Activated T-cell treated with anti-CD3 and anti-CD28 coated beads for 1 hour (primary cell): Measurements from ENCODE around the gene RARG.

Experiments used
- DNase-seq: peaks from one replicate; pipeline ENCODE4 v3.0.0-alpha.2; 2020; ENCODE audit warnings: low read depth

RARG gene

GRCh38 chr12:53244337-53244736, 12.3 kb upstream of the RARG start:
- no peak for DNase-seq

GRCh38 chr12:53241623-53242412, 9.8 kb upstream of the RARG start:
- DNase-seq = no peak

DNA sequence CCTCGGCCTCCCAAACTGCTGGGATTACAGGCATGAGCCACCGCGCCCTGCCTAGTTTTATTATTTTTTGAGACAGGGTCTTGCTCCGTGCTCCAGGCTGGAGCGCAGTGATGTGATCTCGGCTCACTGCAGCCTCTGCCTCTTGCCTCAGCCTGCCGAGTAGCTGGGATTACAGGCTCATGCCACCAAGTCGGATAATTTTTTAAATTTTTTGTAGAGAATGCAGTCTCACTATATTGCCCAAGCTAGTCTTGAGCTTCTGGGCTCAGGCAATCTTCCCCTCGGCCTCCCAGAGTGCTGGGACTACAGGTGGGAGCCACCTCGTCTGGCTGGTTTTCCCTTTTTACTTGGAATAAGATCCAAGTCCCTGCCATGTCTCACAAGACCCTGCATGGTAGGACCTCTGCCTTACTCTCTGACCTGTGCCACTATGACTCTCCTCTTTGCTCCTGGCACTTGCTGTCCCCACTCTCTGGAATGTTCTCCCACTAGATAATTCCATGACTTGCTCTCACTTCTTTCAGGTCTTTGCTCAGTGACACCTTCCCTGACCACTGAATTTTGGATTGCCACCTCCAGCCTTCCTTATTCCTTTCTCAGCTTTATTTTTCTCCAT, 7.7 kb upstream of the RARG start:
- DNase-seq = no peak

DNA sequence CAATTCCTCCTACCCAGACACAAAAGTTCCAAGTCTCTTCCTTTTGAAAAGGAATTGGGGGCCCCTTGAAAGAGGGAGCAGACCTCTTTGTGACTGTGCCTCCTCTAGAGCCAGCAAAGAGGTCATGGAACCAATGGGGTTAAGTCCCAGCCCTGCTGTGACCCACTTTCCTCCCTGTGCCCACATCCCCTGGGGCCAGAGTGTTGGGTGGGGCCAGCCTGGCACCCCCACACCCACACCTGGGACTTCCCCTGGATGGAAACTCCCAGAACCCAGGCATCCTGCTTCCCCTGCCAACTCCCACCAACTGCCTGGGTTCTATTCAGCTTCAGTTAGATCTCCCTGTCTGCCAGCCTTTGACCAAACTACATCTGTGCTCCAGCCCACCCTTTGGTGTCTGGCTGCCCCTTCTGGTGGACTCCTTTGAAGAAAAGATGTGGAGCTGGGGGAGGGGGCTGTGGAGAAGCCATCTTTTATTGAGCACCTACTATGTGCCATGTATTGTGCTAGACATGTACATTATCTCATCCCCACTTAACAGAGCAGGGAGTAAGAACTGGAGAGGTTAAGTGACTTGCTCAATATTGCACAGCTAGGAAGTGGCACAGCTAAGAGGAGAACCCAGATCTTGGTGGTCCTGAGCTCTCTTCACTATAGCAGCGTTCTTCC, 4.6 kb upstream of the RARG start:
- no peak for DNase-seq

- no peak for DNase-seq
Observed at GRCh38 chr12:53235742-53236442, 3.9 kb upstream of the RARG start.

GRCh38 chr12:53235164-53235563, 3.2 kb upstream of the RARG start:
- DNase-seq = no peak

DNA sequence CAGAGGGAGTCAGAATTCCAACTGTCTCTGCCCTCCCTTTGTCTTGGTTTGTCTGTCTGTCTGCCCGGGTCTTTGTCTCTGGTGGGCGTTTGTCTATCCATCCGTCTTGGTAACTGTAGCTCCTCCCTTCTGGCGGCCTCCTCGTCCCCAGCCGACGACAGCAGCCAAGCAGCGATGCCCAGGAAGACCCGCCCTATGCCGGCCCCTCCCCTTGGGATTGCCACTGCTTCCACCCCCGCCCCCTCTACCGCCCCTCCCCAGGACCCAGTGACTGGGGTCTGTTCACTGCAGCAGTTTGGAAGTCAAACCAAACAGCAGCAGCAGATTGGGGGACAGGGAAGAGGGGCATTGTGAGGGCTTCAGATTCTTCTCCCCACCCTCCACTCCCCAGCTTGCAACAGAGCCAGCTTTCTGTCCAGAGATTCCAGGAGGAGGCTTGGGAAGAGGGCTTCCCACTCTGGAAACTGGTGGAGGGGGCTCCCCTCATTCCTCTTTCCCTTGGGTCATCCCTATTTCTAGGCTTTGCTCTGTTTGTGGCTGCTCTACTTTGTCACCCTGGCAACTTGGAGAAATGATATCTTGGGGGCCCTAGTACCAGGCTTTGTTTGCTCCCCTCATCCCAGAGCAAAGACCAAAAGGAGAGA, 2.4 kb upstream of the RARG start:
- no peak for DNase-seq

- no peak for DNase-seq
Observed at GRCh38 chr12:53233671-53234121, 1.7 kb upstream of the RARG start.

DNA sequence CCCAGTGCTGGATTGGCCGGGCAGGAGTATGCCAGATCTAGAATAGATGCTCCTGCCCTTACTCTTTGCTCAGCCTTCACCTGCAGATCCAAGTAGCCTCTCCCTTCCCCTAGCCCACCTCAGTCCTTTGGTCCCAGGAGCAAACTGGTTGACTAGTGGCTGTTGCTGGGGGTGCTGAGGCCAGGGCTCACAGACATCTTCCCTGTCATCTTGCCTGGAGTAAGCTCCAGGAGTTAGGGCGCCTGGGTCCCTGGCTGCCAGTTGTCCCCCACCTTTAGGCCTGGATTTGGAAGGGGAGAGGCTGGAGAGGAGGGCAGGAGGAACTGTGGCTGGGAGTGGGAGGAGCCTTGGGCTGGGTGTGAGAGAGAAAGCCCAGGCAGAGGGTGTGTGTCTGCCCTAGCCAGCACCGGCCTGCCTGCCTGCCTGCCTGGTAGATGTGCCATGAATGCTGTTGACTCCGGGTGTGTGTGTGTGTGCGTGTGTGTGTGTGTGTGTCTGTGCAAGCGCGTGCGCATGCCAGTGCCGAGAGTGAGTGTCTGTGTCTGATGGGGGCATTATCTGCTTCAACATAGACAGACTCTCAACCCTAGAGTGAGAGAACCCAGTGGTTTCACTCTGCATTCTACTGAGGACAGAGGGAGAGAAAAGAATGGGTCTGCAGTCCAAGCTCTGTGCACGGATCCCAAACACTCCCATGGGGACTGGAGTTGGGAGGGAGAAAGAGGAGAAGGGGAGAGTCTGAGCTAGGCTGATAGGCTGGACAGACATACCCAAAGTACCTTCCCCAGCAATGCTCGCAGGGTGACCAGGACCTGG, 845 bp upstream of the RARG start:
- no peak for DNase-seq

GRCh38 chr12:53231671-53231920, 413 bp downstream of the RARG start:
- DNase-seq = no peak

DNA sequence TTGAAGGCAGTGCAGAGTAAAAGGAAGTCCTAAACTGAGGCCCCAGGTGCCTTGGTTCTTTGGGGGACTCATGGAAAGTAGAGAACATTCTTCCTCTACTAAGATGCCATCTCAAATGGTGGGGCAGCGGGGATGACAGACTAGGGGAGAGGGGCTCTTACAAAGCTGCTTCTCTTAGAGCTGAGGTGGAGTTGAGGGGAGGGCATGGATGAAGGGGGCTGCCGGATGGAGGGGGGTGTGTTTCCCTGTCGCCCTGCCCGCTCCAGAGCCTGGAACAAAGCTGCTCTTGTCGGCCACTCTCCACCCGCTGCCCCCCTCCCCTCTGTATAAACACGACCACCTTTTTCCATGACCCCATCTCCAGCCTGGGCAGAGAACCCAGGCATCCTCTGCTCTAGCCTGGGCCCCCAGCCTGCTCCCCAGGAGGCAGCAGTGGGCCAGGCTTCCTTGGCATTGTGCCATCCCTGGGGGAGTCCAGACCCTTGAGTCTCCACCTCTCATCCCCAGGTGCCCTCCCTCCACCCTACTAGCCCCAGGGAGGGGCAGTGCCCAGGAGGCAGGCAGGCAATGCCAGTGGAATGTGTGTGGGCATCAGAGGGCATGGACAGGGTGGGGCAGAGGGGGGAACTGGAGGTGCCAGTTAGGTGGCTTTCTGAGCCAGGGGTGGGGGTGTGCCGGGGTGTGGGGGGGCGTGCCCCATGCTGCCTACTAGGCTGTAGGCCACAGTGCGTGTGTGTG, 1.7 kb downstream of the RARG start:
- no peak for DNase-seq

DNA sequence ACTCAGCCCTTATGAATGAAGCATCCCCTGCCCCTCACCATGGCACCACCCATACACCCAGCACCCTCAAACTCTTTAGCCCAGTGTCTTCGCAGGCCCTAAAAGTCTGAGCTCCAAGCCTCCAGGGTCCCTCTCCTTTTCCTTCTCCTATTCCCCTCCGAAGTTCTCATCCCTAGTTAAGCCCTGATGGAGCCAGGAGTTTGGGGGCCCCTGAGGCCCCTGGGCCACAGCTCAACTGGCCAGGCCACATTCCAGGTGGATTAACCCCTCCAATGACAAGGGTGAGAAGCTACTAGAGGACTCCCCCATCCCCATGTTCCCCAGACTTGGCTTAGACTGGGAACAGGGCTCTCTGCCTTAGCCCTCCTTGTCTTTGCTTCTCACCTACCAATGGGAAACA, 2.6 kb downstream of the RARG start:
- DNase-seq = no peak

DNA sequence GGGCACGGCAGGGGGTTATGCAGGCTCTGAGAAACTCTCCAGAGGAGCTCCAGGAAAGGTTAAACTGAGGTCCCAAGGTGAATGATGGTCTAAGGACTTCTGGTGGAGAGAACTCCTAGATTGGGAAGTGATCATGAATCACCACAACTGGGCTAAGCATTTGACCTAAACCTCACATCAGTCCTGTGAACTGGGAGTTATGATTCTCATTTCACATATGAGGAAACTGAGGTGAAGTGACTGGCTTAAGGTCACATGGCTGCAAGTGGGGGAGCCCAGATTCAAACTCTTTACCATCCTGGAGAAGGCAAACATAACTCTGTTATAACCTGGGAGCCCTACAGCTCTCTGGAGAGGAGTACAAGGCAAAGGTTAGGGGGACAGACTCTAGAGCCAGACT, 4.2 kb downstream of the RARG start:
- no peak for DNase-seq

GRCh38 chr12:53227341-53227740, 4.7 kb downstream of the RARG start:
- no peak for DNase-seq

- DNase-seq = no peak
Observed at GRCh38 chr12:53226815-53227214, 5.2 kb downstream of the RARG start.

DNA sequence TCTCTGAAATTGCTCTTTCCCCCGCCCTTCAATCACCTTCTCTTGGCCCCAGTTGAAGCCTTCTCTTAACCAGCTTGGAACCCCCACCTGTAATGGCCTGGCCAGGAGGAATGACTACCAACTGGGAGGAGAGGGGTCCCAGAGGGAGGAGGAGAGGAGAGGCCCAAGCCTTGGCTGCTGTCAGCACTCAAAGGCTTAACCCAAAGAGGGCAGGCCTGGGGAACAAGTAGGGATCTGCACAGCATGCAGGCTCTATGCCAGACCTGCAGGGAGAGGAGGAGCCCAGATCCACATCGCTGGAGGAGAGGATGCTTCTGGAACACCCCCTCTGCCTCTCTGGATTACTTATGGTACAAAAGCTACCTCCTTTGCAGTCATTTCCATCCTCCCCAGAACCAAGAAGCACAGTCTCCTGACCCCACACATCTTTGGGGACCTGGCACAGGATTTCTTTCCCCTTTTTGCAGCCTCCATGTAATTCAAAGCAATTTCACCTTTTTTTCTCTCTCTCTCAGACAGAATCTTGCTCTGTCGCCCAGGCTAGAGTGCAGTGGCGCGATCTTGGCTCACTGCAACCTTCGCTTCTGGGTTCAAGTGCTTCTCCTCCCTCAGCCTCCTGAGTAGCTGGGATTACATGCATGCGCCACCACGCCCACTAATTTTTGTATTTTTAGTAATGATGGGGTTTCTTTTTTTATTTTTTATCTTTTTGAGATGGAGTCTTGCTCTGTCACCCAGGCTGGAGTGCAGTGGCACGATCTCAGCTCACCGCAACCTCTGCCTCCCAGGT, 6.2 kb downstream of the RARG start:
- DNase-seq = no peak

GRCh38 chr12:53224897-53225634, 6.9 kb downstream of the RARG start:
- no peak for DNase-seq

DNA sequence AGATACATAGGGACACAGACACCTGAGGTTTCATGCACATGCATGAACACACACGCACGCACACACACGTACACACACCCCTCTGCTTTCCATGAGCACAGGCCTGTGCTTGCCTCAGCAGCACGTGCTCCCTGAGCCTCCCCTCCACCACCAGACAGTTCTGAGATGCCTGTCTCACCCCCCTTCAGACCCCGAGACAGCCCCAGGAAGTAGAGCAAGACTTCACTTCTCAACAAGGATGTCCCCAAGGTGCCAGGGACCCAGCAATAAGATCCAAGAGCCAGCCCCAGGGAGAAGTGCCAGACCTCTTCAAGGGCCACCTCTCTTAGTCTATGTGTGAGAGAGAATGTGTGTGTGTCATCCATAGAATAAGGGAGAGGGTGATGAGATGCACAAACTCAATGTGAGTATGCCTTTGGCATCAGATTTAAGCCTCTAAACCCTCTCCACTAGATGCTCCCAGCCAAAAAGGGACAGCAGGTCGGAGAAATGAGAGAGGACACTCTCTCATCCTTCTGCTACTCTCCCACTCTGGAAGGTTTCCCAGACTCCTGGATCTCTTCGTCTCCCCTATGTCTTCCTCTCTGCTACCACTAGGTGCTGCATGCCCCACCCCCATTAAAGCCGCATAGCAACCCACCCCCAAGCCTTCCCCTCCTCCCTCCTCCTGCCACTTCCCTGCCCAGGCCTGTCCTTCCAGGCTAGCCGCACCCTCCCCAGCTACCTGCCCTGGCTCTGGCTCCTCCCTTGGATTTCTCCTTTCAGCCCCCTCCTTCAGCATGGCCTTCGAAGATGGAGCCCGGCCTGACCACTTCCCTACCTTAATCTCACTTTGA, 7.7 kb downstream of the RARG start:
- DNase-seq = no peak
